Measurements from ENCODE around the gene CRB1.

CRB1 gene

DNA sequence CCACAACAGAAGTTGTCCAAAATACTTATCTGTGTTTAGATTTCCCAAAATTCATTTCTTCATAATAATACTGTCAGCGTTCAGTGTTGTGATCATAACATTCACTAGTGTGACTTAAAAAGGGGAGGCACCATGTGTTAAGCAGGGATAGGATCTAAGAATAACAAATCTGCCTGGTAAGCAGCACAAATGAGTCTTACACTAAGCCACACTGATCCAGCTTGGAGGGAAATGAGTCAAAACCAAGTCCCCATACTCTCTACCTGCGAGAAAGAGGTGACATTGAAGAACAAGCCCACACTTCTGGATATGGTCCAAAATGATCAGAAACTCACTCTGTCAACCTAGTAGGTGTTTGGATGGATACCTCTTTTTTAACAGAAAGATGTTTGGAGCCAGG lies 145.5 kb downstream of the CRB1 start:
- TF ChIP-seq EZH2phosphoT487 (IDR thresholded peaks at IDR 0.05; ENCODE audit: borderline replicate concordance, low read length), result no peak
- TF ChIP-seq, protein P1, sequence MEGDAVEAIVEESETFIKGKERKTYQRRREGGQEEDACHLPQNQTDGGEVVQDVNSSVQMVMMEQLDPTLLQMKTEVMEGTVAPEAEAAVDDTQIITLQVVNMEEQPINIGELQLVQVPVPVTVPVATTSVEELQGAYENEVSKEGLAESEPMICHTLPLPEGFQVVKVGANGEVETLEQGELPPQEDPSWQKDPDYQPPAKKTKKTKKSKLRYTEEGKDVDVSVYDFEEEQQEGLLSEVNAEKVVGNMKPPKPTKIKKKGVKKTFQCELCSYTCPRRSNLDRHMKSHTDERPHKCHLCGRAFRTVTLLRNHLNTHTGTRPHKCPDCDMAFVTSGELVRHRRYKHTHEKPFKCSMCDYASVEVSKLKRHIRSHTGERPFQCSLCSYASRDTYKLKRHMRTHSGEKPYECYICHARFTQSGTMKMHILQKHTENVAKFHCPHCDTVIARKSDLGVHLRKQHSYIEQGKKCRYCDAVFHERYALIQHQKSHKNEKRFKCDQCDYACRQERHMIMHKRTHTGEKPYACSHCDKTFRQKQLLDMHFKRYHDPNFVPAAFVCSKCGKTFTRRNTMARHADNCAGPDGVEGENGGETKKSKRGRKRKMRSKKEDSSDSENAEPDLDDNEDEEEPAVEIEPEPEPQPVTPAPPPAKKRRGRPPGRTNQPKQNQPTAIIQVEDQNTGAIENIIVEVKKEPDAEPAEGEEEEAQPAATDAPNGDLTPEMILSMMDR (IDR thresholded peaks at IDR 0.05; ENCODE audit: low read depth, low read length, poor library complexity, severe bottlenecking), result no peak

DNA sequence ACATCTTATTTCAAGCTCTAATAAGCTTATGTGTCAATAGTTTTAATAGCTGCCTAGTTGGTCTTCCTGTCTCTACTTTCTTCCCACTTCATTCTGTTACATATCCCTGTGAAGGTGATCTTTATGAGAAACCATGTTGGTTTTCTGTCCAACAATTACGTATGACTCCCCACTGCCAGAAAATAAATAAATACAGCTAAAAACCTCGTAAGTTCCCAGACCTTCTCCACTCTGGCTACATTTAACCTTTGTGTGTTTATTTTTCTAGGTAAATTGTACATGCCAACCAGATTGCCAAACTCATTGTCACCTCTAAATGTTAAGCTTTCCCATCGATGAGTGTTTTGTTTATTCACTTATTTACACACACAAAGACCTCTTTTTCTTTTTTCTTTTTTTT lies 147.2 kb downstream of the CRB1 start:
- Histone ChIP-seq H3K79me2 (ENCODE audit: control insufficient read depth, low read length) (no peaks in the 10 kb centered on the region), H4K20me1 (ENCODE audit: control insufficient read depth, insufficient read depth, low read depth, low read length) (no peaks in the 10 kb centered on the region), H3K9me2 (replicated peaks; ENCODE audit: control insufficient read depth, low read length) (no peaks in the 10 kb centered on the region), H3K9me3 (ENCODE audit: control insufficient read depth, insufficient read depth, low read length) (no peaks in the 10 kb centered on the region), H3F3A (ENCODE audit: control insufficient read depth, insufficient read depth) (no peaks in the 10 kb centered on the region), H3K4me1 (ENCODE audit: control insufficient read depth, low read length) (no peaks in the 10 kb centered on the region), H3K36me3 (ENCODE audit: control insufficient read depth, low read length) (no peaks in the 10 kb centered on the region), H3K27me3 (ENCODE audit: control insufficient read depth, low read length) (no peaks in the 10 kb centered on the region), H3K4me3 (ENCODE audit: low read length) (no peak overlapping the region), H3K27ac (ENCODE audit: low read depth, low read length) (no peak overlapping the region), H3K4me2 (ENCODE audit: low read length) (no peak overlapping the region)
- no peak for TF ChIP-seq EZH2phosphoT487 (IDR thresholded peaks at IDR 0.05; ENCODE audit: borderline replicate concordance, low read length)
- TF ChIP-seq, protein P1 (IDR thresholded peaks at IDR 0.05; ENCODE audit: low read depth, low read length, poor library complexity, severe bottlenecking), result no peak

More for the DNA sequence above, 145.5 kb downstream of the CRB1 start:
- no peaks in the 10 kb centered on the region for H3K79me2 ChIP-seq (ENCODE audit: control insufficient read depth, low read length)
- H3F3A ChIP-seq (ENCODE audit: control insufficient read depth, insufficient read depth), result no peaks in the 10 kb centered on the region
- H3K4me1 ChIP-seq (ENCODE audit: control insufficient read depth, low read length), result no peaks in the 10 kb centered on the region
- H3K4me2 ChIP-seq (ENCODE audit: low read length), result no peak overlapping the region
- no peaks in the 10 kb centered on the region for H4K20me1 ChIP-seq (ENCODE audit: control insufficient read depth, insufficient read depth, low read depth, low read length)
- no peaks in the 10 kb centered on the region for H3K9me3 ChIP-seq (ENCODE audit: control insufficient read depth, insufficient read depth, low read length)
- H3K27me3 ChIP-seq (ENCODE audit: control insufficient read depth, low read length), result no peaks in the 10 kb centered on the region
- H3K9me2 ChIP-seq (replicated peaks; ENCODE audit: control insufficient read depth, low read length), result no peaks in the 10 kb centered on the region
- no peak overlapping the region for H3K27ac ChIP-seq (ENCODE audit: low read depth, low read length)
- H3K36me3 ChIP-seq (ENCODE audit: control insufficient read depth, low read length), result no peaks in the 10 kb centered on the region
- H3K4me3 ChIP-seq (ENCODE audit: low read length), result no peak overlapping the region

DNA sequence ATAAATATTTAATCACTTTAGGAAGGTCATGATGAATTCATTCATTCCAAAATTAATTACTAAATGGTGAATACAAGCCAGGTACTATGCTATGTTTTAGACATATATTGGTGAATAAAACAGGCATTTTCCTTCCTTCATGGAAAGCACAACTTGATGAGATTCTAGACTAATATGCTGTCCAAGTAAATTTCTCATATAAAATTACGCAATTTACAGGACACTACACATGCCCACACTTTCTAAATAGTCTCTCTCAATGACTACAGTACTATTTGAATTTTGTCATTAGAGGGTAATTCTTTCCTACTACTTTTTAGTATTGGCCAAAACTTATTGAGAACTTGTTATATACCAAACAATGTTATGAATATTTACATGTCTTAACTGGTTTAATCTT lies 150.6 kb downstream of the CRB1 start:
- Histone ChIP-seq H4K20me1 (ENCODE audit: control insufficient read depth, insufficient read depth, low read depth, low read length) (no peaks in the 10 kb centered on the region), H3K27ac (ENCODE audit: low read depth, low read length) (no peak overlapping the region), H3K4me3 (ENCODE audit: low read length) (no peak overlapping the region), H3K4me2 (ENCODE audit: low read length) (no peak overlapping the region), H3K4me1 (ENCODE audit: control insufficient read depth, low read length) (no peaks in the 10 kb centered on the region), H3K27me3 (ENCODE audit: control insufficient read depth, low read length) (no peaks in the 10 kb centered on the region), H3K79me2 (ENCODE audit: control insufficient read depth, low read length) (no peaks in the 10 kb centered on the region), H3F3A (ENCODE audit: control insufficient read depth, insufficient read depth) (no peaks in the 10 kb centered on the region), H3K9me2 (replicated peaks; ENCODE audit: control insufficient read depth, low read length) (no peaks in the 10 kb centered on the region), H3K36me3 (ENCODE audit: control insufficient read depth, low read length) (no peaks in the 10 kb centered on the region), H3K9me3 (ENCODE audit: control insufficient read depth, insufficient read depth, low read length) (no peaks in the 10 kb centered on the region)
- TF ChIP-seq, protein P1 (IDR thresholded peaks at IDR 0.05; ENCODE audit: low read depth, low read length, poor library complexity, severe bottlenecking), result no peak
- TF ChIP-seq EZH2phosphoT487 (IDR thresholded peaks at IDR 0.05; ENCODE audit: borderline replicate concordance, low read length), result no peak

DNA sequence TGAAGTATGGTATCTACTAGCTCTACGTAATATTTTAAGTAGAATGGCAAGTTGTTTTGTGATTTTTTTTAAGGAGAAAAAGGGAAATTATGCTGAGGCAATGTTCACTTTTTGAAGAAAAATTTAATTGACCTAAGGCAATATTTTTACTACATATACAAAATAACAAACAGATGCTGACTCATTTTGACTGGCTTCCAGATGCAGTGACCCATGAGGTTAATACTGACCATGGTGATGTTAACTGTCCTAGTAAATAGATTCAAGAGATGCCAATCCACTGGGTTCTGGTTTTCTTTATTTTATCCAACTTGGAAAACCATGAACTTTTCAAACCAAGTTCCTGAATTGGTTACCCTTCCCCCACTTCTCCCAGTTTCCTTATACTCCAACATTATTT lies 154.9 kb downstream of the CRB1 start:
- no peaks in the 10 kb centered on the region for H3F3A ChIP-seq (ENCODE audit: control insufficient read depth, insufficient read depth)
- H3K4me3 ChIP-seq (ENCODE audit: low read length), result no peak overlapping the region
- no peaks in the 10 kb centered on the region for H4K20me1 ChIP-seq (ENCODE audit: control insufficient read depth, insufficient read depth, low read depth, low read length)
- no peak overlapping the region for H3K27ac ChIP-seq (ENCODE audit: low read depth, low read length)
- no peaks in the 10 kb centered on the region for H3K27me3 ChIP-seq (ENCODE audit: control insufficient read depth, low read length)
- TF ChIP-seq, protein P1 (IDR thresholded peaks at IDR 0.05; ENCODE audit: low read depth, low read length, poor library complexity, severe bottlenecking), result no peak
- TF ChIP-seq EZH2phosphoT487 (IDR thresholded peaks at IDR 0.05; ENCODE audit: borderline replicate concordance, low read length), result no peak
- no peaks in the 10 kb centered on the region for H3K9me2 ChIP-seq (replicated peaks; ENCODE audit: control insufficient read depth, low read length)
- no peaks in the 10 kb centered on the region for H3K36me3 ChIP-seq (ENCODE audit: control insufficient read depth, low read length)
- H3K79me2 ChIP-seq (ENCODE audit: control insufficient read depth, low read length), result no peaks in the 10 kb centered on the region
- no peak overlapping the region for H3K4me2 ChIP-seq (ENCODE audit: low read length)
- H3K9me3 ChIP-seq (ENCODE audit: control insufficient read depth, insufficient read depth, low read length), result no peaks in the 10 kb centered on the region
- no peaks in the 10 kb centered on the region for H3K4me1 ChIP-seq (ENCODE audit: control insufficient read depth, low read length)

Measured in DOHH2 (cell line).